Measurements from ENCODE around the gene DKKL1.

DKKL1 gene

GRCh38 chr19:49338023-49338677 lies 25.5 kb upstream of the DKKL1 start:
- no peak for DNase-seq

GRCh38 chr19:49338691-49339300 lies 24.9 kb upstream of the DKKL1 start:
- no peak for DNase-seq

GRCh38 chr19:49339301-49340068 lies 24.2 kb upstream of the DKKL1 start:
- DNase-seq, result no peak

GRCh38 chr19:49340069-49340864 lies 23.4 kb upstream of the DKKL1 start:
- DNase-seq, result no peak

- DNase-seq, result no peak
Observed at GRCh38 chr19:49340865-49341718, 22.6 kb upstream of the DKKL1 start.

GRCh38 chr19:49342291-49342721 lies 21.4 kb upstream of the DKKL1 start:
- DNase-seq, result no peak

GRCh38 chr19:49343123-49343522 lies 20.6 kb upstream of the DKKL1 start:
- no peak for DNase-seq

GRCh38 chr19:49344505-49345423 lies 18.9 kb upstream of the DKKL1 start:
- DNase-seq, result no peak

- no peak for DNase-seq
Observed at GRCh38 chr19:49347191-49347590, 16.5 kb upstream of the DKKL1 start.

GRCh38 chr19:49347835-49348234 lies 15.8 kb upstream of the DKKL1 start:
- DNase-seq, result no peak

GRCh38 chr19:49348305-49349189 lies 15.1 kb upstream of the DKKL1 start:
- no peak for DNase-seq

GRCh38 chr19:49349567-49349966 lies 14.1 kb upstream of the DKKL1 start:
- DNase-seq, result no peak

- no peak for DNase-seq
Observed at GRCh38 chr19:49355909-49356353, 7.7 kb upstream of the DKKL1 start.

GRCh38 chr19:49356382-49356781 lies 7.3 kb upstream of the DKKL1 start:
- no peak for DNase-seq

GRCh38 chr19:49357186-49357585 lies 6.5 kb upstream of the DKKL1 start:
- DNase-seq, result no peak

GRCh38 chr19:49359851-49360820 lies 3.5 kb upstream of the DKKL1 start:
- DNase-seq, result no peak

- no peak for DNase-seq
Observed at GRCh38 chr19:49361438-49362047, 2.1 kb upstream of the DKKL1 start.
